Endothelial cell of umbilical vein (primary cell): ENCODE measurements around the gene FTO. TPM values are rescaled to one million over a fixed set of nuclear protein-coding genes. Genes with fewer than 3 reads are reported as not detected.

Source experiments
- BruUV-seq: library from RNA; stranded (reverse); fragments of 400-500 nt; replicated peaks from 2 replicates; lab custom pipeline; 2021; lab: Mats Ljungman, UMichigan
- CTCF ChIA-PET: fragments of 300-600, 350-600 bp; sonication (Branson Sonifier 250); formaldehyde crosslinking; loops from one replicate; lab custom pipeline; 2021; ENCODE audit warnings: antibody characterized with exemption, inconsistent platforms; lab: Charles Lee
- POLR2A ChIA-PET: fragments of 300-600, 350-600 bp; sonication (Branson Sonifier 250); formaldehyde crosslinking; loops from one replicate; lab custom pipeline; 2021; ENCODE audit warnings: antibody characterized with exemption, inconsistent platforms; lab: Charles Lee
- DNase-seq: peaks from one replicate; pipeline ENCODE4 v3.0.0-alpha.2; 2011; ENCODE audit warnings: low read depth, low spot score
- FAIRE-seq: peaks from 2 replicates; lab custom pipeline; 2011; peaks lifted over from hg19 to GRCh38; lab: Jason Lieb, UNC
- H2AFZ ChIP-seq: 2 replicates; pipeline ENCODE4 v1.6.0; 2012; ENCODE audit warnings: low read depth, low read length, control low read depth, inconsistent platforms
- H3K27ac ChIP-seq: 2 replicates; pipeline ENCODE4 v1.5.1; 2011; ENCODE audit warnings: low read depth, mild to moderate bottlenecking, control low read depth, low read length, moderate library complexity; ENCODE audit not compliant: insufficient read depth
- H3K27me3 ChIP-seq, 2 experiments: 2 replicates each; pipeline versions ENCODE4 v1.6.0 to v1.6.1; 2011; ENCODE audit warnings: low read length in 2 of 2, mixed read lengths in 1 of 2; ENCODE audit not compliant: control insufficient read depth in 2 of 2, insufficient read depth in 2 of 2
- H3K36me3 ChIP-seq, 2 experiments: 2 replicates in 1 of 2; 3 replicates in 1 of 2; pipeline ENCODE4 v1.5.1; 2011; ENCODE audit warnings: low read length in 2 of 2, mild to moderate bottlenecking in 1 of 2, moderate library complexity in 1 of 2; ENCODE audit not compliant: control insufficient read depth in 2 of 2, insufficient read depth in 2 of 2; ENCODE audit errors: extremely low read depth in 1 of 2
- H3K4me1 ChIP-seq: 3 replicates; pipeline ENCODE4 v1.5.1; 2011; ENCODE audit warnings: mild to moderate bottlenecking, low read length; ENCODE audit not compliant: control insufficient read depth, insufficient read depth; ENCODE audit errors: extremely low read depth
- H3K4me2 ChIP-seq: 2 replicates; pipeline ENCODE4 v1.6.1; 2011; ENCODE audit warnings: low read length, control low read depth, mixed read lengths; ENCODE audit not compliant: insufficient read depth
- H3K4me3 ChIP-seq, 3 experiments: fragments of 200-600 bp in 1 of 3; sonication (generic), shearing (Covaris generic) in 1 of 3; replicated peaks in 1 of 3; 2 replicates each; pipeline ENCODE4 v1.5.1; 2011 to 2016; ENCODE audit warnings: control low read depth in 3 of 3, low read length in 3 of 3, mild to moderate bottlenecking in 2 of 3, inconsistent platforms in 1 of 3, low read depth in 1 of 3, moderate library complexity in 1 of 3; ENCODE audit not compliant: insufficient read depth in 1 of 3
- H3K79me2 ChIP-seq: 2 replicates; pipeline ENCODE4 v1.6.0; 2012; ENCODE audit warnings: low read length, inconsistent platforms; ENCODE audit not compliant: control insufficient read depth, insufficient read depth
- H3K9ac ChIP-seq: replicated peaks from 2 replicates; pipeline ENCODE3; 2011; ENCODE audit warnings: low read length, control low read depth; ENCODE audit not compliant: insufficient read depth; ENCODE audit errors: extremely low read depth
- H3K9me1 ChIP-seq: replicated peaks from 3 replicates; pipeline ENCODE4 v1.6.0; 2011; ENCODE audit warnings: mild to moderate bottlenecking, low read length; ENCODE audit not compliant: control insufficient read depth, insufficient read depth; ENCODE audit errors: extremely low read depth
- H3K9me3 ChIP-seq: replicated peaks from 2 replicates; pipeline ENCODE4 v1.5.1; 2012; ENCODE audit warnings: low read length, inconsistent platforms; ENCODE audit not compliant: control insufficient read depth, insufficient read depth
- H4K20me1 ChIP-seq: replicated peaks from 2 replicates; pipeline ENCODE3; 2011; ENCODE audit warnings: mild to moderate bottlenecking, low read length; ENCODE audit not compliant: control insufficient read depth, insufficient read depth; ENCODE audit errors: extremely low read depth
- EZH2 ChIP-seq: IDR thresholded peaks from 2 replicates; pipeline ENCODE4 v1.6.1; 2012; ENCODE audit warnings: borderline replicate concordance, low read depth, mild to moderate bottlenecking, moderate library complexity, low read length, inconsistent platforms; ENCODE audit not compliant: severe bottlenecking
- FOS ChIP-seq: IDR thresholded peaks from 2 replicates; pipeline ENCODE4 v1.6.1; 2011; ENCODE audit warnings: mild to moderate bottlenecking, low read length, moderate library complexity, borderline replicate concordance; ENCODE audit not compliant: insufficient read depth
- GATA2 ChIP-seq: IDR thresholded peaks from 2 replicates; pipeline ENCODE4 v1.7.0; 2011; ENCODE audit warnings: low read depth, mild to moderate bottlenecking, moderate library complexity, mixed read lengths, low read length; ENCODE audit not compliant: insufficient read length, insufficient read depth
- JUN ChIP-seq: IDR thresholded peaks from 2 replicates; pipeline ENCODE4 v1.6.1; 2011; ENCODE audit warnings: borderline replicate concordance, low read depth; ENCODE audit not compliant: insufficient read length, insufficient read depth
- MYC ChIP-seq: IDR thresholded peaks from one replicate; pipeline ENCODE4 v1.6.1; 2011; ENCODE audit warnings: mild to moderate bottlenecking, low read depth, low read length
- POLR2A ChIP-seq: IDR thresholded peaks from 2 replicates; pipeline ENCODE4 v1.6.1; 2012; ENCODE audit warnings: low read depth, mild to moderate bottlenecking, control low read depth, low read length
- POLR2AphosphoS5 ChIP-seq: IDR thresholded peaks from 2 replicates; pipeline ENCODE4 v1.6.1; 2012; ENCODE audit warnings: low read depth, mild to moderate bottlenecking, control low read depth, low read length, moderate library complexity; ENCODE audit not compliant: insufficient read depth
- dilution Hi-C: fragments of 300-500 bp; cut with MboI; formaldehyde crosslinking; loops from one replicate; pipeline ENCODE4 v1.15.0; 2019; ENCODE audit warnings: low sequenced_read_pairs; ENCODE audit not compliant: extremely low pct_ligation_motif_present
- intact Hi-C: fragments of 100-400 bp; cut with micrococcal nuclease; formaldehyde crosslinking; loops from one replicate; pipeline ENCODE4 v1.10.0; 2022
- polyA plus RNA-seq, 4 experiments: library from polyadenylated mRNA; depleted of rRNA in 3 of 4; stranded (reverse) in 3 of 4; unstranded in 1 of 4; fragments of >200 nt; gene quantifications; 2 replicates each; pipeline versions ENCODE4 v1.2.1 to v1.2.3, GENCODE V29; 2011 to 2012; ENCODE audit warnings: missing spikeins in 1 of 4
- total RNA-seq: library from RNA; stranded (reverse); gene quantifications from 2 replicates; pipeline ENCODE4 v1.2.3, GENCODE V29; 2021
- TF ChIP-seq, protein P1 (sequence below), 2 donors: IDR thresholded peaks; 1 replicate in 1 of 2; 2 replicates in 1 of 2; pipeline ENCODE4 v1.5.1; 2011; ENCODE audit warnings: low read length in 2 of 2, mild to moderate bottlenecking in 2 of 2, moderate library complexity in 2 of 2, control low read depth in 1 of 2, inconsistent platforms in 1 of 2, low read depth in 1 of 2; ENCODE audit not compliant: insufficient read depth in 1 of 2; ENCODE audit errors: extremely low read depth in 1 of 2

Gene FTO
- total and polyA plus RNA-seq, 2 donors (not counting 3 experiments of a cell fraction or from before 2014, with no cell fraction given), result 48.6 to 87.1 TPM

DNA sequence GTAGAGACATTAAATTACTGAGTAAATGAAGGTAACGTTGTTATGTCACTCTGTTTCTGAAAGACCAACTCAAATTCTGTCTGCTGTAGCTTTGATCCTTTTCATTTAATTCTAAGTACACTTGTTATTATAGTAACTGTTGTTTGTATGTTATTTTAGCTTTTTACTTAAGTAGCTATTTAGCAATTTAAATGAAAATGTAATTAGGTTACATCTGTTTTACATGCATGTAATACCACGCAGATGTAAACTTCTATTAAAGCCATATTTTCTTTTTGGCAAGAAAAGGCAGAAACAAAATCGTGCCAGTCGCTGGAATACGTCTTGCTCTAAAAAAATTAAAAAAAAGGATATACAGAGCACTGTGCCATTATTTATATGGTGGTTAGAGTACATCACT, 282.8 kb downstream of the FTO start:
- intact Hi-C loops (no loop called here), dilution Hi-C loops (no loop called here)
- Histone ChIP-seq H3K9me3 (no peaks in the 10 kb centered on the region), H3K36me3 (no peaks in the 10 kb centered on the region), H2AFZ (no peak overlapping the region), H4K20me1 (no peaks in the 10 kb centered on the region), H3K27ac (no peak overlapping the region), H3K27me3 (no peaks in the 10 kb centered on the region), H3K4me2 (no peak overlapping the region), H3K9me1 (no peaks in the 10 kb centered on the region), H3K4me1 (no peaks in the 10 kb centered on the region), H3K9ac (no peak overlapping the region), H3K79me2 (no peaks in the 10 kb centered on the region), H3K4me3 (no peak overlapping the region)
- no peak for TF ChIP-seq EZH2
- no peak for TF ChIP-seq MYC
- TF ChIP-seq POLR2A, result no peak
- TF ChIP-seq, protein P1, sequence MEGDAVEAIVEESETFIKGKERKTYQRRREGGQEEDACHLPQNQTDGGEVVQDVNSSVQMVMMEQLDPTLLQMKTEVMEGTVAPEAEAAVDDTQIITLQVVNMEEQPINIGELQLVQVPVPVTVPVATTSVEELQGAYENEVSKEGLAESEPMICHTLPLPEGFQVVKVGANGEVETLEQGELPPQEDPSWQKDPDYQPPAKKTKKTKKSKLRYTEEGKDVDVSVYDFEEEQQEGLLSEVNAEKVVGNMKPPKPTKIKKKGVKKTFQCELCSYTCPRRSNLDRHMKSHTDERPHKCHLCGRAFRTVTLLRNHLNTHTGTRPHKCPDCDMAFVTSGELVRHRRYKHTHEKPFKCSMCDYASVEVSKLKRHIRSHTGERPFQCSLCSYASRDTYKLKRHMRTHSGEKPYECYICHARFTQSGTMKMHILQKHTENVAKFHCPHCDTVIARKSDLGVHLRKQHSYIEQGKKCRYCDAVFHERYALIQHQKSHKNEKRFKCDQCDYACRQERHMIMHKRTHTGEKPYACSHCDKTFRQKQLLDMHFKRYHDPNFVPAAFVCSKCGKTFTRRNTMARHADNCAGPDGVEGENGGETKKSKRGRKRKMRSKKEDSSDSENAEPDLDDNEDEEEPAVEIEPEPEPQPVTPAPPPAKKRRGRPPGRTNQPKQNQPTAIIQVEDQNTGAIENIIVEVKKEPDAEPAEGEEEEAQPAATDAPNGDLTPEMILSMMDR (IDR thresholded peaks at IDR 0.05; ENCODE audit: extremely low read depth in 1 of 2, insufficient read depth in 1 of 2, low read depth in 1 of 2, low read length in 2 of 2), result no peak
- no peak for TF ChIP-seq POLR2AphosphoS5
- no peak for TF ChIP-seq JUN
- no peak for TF ChIP-seq GATA2
- no peak for TF ChIP-seq FOS
- POLR2A ChIA-PET, result no interaction called here
- DNase-seq, result no peak
- BruUV-seq, result no TSS peak
- no peak for FAIRE-seq
- CTCF ChIA-PET, result interaction anchor here (1.4 kb wide), 1 partner anchor 14 kb away, joined by 4 read pairs; no protein-coding TSS in a partner anchor
